Lower leg skin (tissue), 4 donors: Measurements from ENCODE around the gene FMNL3. TPM values are rescaled to one million over a fixed set of nuclear protein-coding genes. Genes with fewer than 3 reads are reported as not detected.

Experiments
- DNase-seq, 2 donors: peaks; one replicate each; pipeline ENCODE4 v3.0.0-alpha.2; 2019; ENCODE audit warnings: low spot score in 2 of 2
- H3K4me3 ChIP-seq: fragments of 200-600 bp; sonication (generic); 2 replicates; pipeline ENCODE4 v1.5.1; 2017; ENCODE audit warnings: mild to moderate bottlenecking, low read depth; ENCODE audit not compliant: poor library complexity, severe bottlenecking
- CTCF ChIP-seq, 3 donors: fragments of 450-650 bp; IDR thresholded peaks; one replicate each; pipeline ENCODE4 v1.5.1; 2016; ENCODE audit warnings: antibody characterized with exemption in 3 of 3, mild to moderate bottlenecking in 3 of 3, moderate library complexity in 2 of 3
- POLR2A ChIP-seq, 2 donors: fragments of 450-650 bp; IDR thresholded peaks; one replicate each; pipeline ENCODE4 v1.6.1; 2016 to 2017; ENCODE audit warnings: antibody characterized with exemption in 2 of 2, mild to moderate bottlenecking in 1 of 2, moderate library complexity in 1 of 2
- WGBS, 2 donors: methylation state at CpG; one replicate each; pipeline ENCODE4 v1.1.5; 2018; 5-methylcytosine and 5-hydroxymethylcytosine counted together
- intact Hi-C: fragments of 100-400 bp; cut with DNase I; formaldehyde crosslinking; loops from one replicate; pipeline ENCODE4 v1.15.0; 2023; ENCODE audit warnings: low total_unique reads
- total RNA-seq, 4 donors: library from RNA; depleted of rRNA; stranded (reverse); fragments of >200 nt; gene quantifications; one replicate each; pipeline ENCODE4 v1.1.0, GENCODE V29; 2016

Gene FMNL3
- total RNA-seq, 4 donors from 2014 or later, result 4.3 to 12.5 (median 6.9) TPM

DNA sequence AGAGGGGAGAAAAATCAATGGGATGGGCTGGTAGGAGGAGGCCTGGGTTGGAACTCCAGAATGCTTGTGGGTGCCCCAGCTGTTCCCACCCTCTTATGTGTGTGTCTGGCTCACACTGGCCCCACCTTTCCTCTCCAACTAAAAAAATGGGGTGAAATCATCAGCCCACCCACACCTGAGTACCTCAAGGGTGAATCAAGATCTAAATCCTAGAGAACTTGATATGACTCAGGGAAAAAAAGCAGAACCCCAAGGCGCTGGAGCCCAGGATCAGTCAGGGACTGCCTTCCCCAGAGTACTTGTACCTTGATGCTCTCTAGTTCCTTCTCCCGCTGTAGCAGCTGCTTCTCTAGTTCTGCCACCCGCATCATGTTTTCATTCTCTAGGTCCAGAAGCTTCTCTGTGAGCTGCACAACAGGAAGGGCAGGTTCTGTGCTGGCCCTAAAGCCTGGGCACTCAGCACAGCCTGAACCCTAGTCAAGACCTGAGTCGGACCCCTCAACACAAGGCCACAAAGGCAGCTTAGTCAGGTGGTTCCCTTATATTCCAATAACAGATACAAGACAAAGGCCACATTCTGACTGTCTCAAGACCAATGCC, 54.2 kb downstream of the FMNL3 start:
- DNase-seq, result no peak
- TF ChIP-seq POLR2A (IDR thresholded peaks at IDR 0.05) (no peak), CTCF (IDR thresholded peaks at IDR 0.05) (no peak)
- H3K4me3 ChIP-seq, result no peak overlapping the region
- intact Hi-C loops, result no loop called here
- 93 to 94% methylated on average over 4 of the region's 4 CpGs for WGBS, 2 donors

- TF ChIP-seq CTCF (IDR thresholded peaks at IDR 0.05), result no peak
- TF ChIP-seq POLR2A (IDR thresholded peaks at IDR 0.05), result no peak
- intact Hi-C loops, result no loop called here
- 72 to 76% methylated on average over 7 to 8 of the region's 8 CpGs for WGBS, 2 donors
Measured at GRCh38 chr12:49651855-49652254, 55.4 kb downstream of the FMNL3 start.

GRCh38 chr12:49649892-49650291, 57.3 kb downstream of the FMNL3 start:
- 73 to 74% methylated on average over 5 of the region's 5 CpGs for WGBS, 2 donors
- no peak for DNase-seq
- intact Hi-C loops, result no loop called here
- H3K4me3 ChIP-seq, result no peak overlapping the region
- TF ChIP-seq POLR2A (IDR thresholded peaks at IDR 0.05), result no peak
- no peak for TF ChIP-seq CTCF (IDR thresholded peaks at IDR 0.05)

More at GRCh38 chr12:49651855-49652254, 55.4 kb downstream of the FMNL3 start:
- no peak for DNase-seq
- no peak overlapping the region for H3K4me3 ChIP-seq

DNA sequence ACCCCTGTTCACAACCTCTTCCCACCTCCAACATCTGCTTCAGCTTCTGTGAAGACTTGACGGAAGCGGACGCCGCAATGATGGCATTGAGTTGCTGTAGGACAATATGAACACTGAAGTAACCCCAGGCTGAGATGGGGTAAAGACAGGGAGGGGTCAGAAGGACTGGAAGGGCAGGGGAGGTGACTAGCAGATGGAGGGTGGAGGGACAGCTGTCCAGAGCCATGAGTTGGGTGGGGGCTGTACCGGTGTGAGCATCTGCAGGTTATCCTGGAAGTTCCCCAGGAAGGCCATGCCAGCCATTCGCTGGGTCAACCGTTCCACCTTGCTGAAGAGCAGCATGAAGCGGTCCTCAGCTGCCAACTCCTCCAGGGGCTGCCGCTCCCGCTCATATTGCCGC, 57.8 kb downstream of the FMNL3 start:
- 96 to 98% methylated on average over 11 of the region's 11 CpGs for WGBS, 2 donors
- DNase-seq, result no peak
- TF ChIP-seq CTCF (IDR thresholded peaks at IDR 0.05) (no peak), POLR2A (IDR thresholded peaks at IDR 0.05) (no peak)
- H3K4me3 ChIP-seq, result no peak overlapping the region
- intact Hi-C loops, result no loop called here

DNA sequence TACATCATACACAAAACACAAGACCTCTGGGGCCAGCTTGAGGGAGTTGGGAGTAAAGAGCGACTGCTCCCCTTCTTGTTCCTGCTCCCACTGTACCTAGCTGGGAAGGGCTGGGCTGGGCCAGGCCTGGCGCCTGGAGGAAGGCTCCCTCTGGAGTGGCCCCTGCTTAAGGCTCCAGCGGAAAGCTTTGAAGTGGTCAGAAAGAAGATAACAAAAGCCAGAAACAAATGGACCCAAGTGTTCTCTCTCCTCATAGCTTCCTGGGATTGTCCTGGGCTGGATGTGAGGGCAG, 58.5 kb downstream of the FMNL3 start:
- TF ChIP-seq POLR2A (IDR thresholded peaks at IDR 0.05), result no peak
- WGBS, 2 donors, result 90 to 91% methylated on average over 3 of the region's 3 CpGs
- no peak for DNase-seq
- intact Hi-C loops, result no loop called here
- H3K4me3 ChIP-seq, result no peak overlapping the region

GRCh38 chr12:49647827-49648711, 59.1 kb downstream of the FMNL3 start:
- H3K4me3 ChIP-seq, result no peak overlapping the region
- intact Hi-C loops, result no loop called here
- DNase-seq, result no peak
- 67 to 77% methylated on average over 15 of the region's 15 CpGs for WGBS, 2 donors
- no peak for TF ChIP-seq CTCF (IDR thresholded peaks at IDR 0.05)
- TF ChIP-seq POLR2A (IDR thresholded peaks at IDR 0.05), result no peak
